ENCODE measurements around the gene NDEL1.
A peak's percentile ranks its signal among the peaks of the same experiment; 100 is the strongest.

The NDEL1 gene

DNA sequence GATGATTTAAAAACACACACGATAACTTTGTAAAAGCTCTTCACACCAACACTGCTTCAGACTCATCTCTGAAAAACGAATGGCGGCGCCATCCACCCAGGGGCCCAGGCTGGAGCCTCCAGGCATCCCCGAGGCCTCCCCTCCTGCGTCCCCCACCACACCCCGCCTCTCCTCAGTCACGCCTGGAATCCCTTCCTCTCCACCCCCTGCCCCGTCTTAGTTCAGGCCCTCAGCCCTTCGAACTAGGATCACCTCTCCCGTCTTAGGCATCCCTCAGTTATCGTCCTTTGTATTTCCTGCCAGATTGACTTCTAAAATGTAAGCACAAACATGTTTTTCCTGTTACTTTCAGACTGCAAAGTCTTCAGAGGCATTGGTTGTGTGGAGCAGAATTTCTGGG, 58.3 kb downstream of the NDEL1 start:
- no peaks in the 10 kb centered on the region for H3K4me1 ChIP-seq
- no peaks in the 10 kb centered on the region for H3K9me3 ChIP-seq
- no peak overlapping the region for H3K4me3 ChIP-seq
- peaks cover 94 to 98% (median 98%) of the 10 kb centered on the region in 3 donors for H3K36me3 ChIP-seq
- no peaks in the 10 kb centered on the region for H3K27me3 ChIP-seq
- intact Hi-C loops (cut with DNase I; ENCODE audit: low total_unique reads) = no loop called here
- no peak for DNase-seq
- H3K27ac ChIP-seq = peak overlapping the region in 1 of 2 donors; percentile 36
- TF ChIP-seq, protein P1, sequence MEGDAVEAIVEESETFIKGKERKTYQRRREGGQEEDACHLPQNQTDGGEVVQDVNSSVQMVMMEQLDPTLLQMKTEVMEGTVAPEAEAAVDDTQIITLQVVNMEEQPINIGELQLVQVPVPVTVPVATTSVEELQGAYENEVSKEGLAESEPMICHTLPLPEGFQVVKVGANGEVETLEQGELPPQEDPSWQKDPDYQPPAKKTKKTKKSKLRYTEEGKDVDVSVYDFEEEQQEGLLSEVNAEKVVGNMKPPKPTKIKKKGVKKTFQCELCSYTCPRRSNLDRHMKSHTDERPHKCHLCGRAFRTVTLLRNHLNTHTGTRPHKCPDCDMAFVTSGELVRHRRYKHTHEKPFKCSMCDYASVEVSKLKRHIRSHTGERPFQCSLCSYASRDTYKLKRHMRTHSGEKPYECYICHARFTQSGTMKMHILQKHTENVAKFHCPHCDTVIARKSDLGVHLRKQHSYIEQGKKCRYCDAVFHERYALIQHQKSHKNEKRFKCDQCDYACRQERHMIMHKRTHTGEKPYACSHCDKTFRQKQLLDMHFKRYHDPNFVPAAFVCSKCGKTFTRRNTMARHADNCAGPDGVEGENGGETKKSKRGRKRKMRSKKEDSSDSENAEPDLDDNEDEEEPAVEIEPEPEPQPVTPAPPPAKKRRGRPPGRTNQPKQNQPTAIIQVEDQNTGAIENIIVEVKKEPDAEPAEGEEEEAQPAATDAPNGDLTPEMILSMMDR (IDR thresholded peaks at IDR 0.05) = no peak

DNA sequence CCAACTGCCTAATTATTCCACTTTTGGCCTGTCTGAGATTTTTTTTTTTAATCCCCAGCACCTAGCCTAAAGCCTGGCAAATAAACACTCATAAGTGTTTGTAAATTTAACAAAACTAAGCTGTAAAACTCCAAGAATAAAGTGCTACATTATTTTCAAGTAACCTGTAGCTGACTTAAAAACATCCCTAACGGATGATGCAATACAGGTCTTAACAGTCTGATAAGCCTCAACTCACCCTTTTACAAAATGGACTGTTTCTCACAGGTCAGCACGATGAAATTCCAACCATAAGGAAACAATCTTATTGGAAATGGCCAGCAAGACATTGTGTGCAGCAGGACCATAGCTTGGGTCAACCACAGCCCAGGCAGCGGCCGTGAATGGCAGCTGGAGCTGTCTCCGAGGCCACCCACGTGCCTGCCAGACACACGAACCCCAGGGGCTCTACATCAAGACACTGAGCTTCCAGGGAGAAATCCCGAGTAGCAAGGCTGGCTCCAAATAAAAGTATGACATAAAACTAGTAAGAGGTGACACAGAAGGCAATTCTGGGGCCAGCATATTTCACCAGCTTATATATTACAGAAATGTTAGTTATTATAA, 58.9 kb downstream of the NDEL1 start:
- intact Hi-C loops (cut with DNase I; ENCODE audit: low total_unique reads) = no loop called here
- Histone ChIP-seq H3K4me3 (no peak overlapping the region), H3K27ac (peak overlapping the region in 1 of 2 donors; percentile 36), H3K4me1 (no peaks in the 10 kb centered on the region), H3K9me3 (no peaks in the 10 kb centered on the region), H3K36me3 (peaks cover 94 to 98% (median 98%) of the 10 kb centered on the region in 3 donors), H3K27me3 (no peaks in the 10 kb centered on the region)
- TF ChIP-seq, protein P1 (IDR thresholded peaks at IDR 0.05) = no peak
- no peak for DNase-seq

DNA sequence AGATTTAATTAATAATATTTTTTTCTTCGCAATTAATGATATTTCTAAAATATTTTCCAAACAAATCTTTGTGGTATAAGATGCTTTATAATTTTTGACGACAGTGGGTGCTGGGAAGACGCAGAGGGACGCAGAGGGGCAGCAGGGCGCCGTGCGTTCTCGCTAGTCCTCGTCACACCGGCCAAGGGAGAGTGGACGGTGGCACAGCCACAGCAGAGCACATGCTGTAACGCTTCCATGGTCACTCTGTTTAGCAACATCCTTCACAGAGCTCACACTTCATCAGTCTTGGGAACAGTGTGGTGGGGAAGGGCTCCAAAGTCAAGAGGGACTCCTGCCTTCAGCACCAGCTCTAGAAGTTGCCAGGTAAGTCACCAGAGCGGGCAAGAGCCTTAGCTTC, 60.4 kb downstream of the NDEL1 start:
- intact Hi-C loops (cut with DNase I; ENCODE audit: low total_unique reads) = no loop called here
- peaks cover 96 to 98% (median 98%) of the 10 kb centered on the region in 3 donors for H3K36me3 ChIP-seq
- H3K4me3 ChIP-seq = no peak overlapping the region
- DNase-seq = no peak
- TF ChIP-seq, protein P1 (IDR thresholded peaks at IDR 0.05) = no peak
- H3K9me3 ChIP-seq = no peaks in the 10 kb centered on the region
- H3K4me1 ChIP-seq = no peaks in the 10 kb centered on the region
- H3K27ac ChIP-seq = peak overlapping the region in 1 of 2 donors; percentile 28
- no peaks in the 10 kb centered on the region for H3K27me3 ChIP-seq

DNA sequence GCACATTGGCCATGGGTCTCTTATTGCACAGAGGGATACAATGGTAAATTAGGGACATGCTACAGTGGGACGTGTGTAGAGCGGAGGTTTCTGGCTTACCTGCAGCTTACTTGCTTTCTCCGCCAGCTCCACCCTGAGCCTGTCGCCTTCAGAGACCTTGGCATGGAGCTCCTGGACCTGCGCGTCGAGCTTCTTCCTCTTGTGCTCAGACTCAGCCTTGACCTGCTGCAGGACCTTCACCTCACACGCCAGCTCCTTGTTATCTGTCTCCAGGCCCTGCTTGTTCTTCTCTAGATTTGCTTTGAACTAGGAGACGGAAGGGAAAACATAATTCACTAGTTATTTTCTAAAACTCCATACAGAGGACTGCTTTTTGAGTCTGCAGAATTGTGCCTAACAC, 63.5 kb downstream of the NDEL1 start:
- TF ChIP-seq, protein P1 (IDR thresholded peaks at IDR 0.05) = no peak
- no peak for DNase-seq
- peaks cover 76 to 82% (median 80%) of the 10 kb centered on the region in 3 donors for H3K36me3 ChIP-seq
- peaks cover 0 to 14% (median 4%) of the 10 kb centered on the region in 4 donors for H3K4me1 ChIP-seq
- H3K27ac ChIP-seq = no peak overlapping the region
- no peaks in the 10 kb centered on the region for H3K9me3 ChIP-seq
- intact Hi-C loops (cut with DNase I; ENCODE audit: low total_unique reads) = no loop called here
- H3K27me3 ChIP-seq = no peaks in the 10 kb centered on the region
- no peak overlapping the region for H3K4me3 ChIP-seq

DNA sequence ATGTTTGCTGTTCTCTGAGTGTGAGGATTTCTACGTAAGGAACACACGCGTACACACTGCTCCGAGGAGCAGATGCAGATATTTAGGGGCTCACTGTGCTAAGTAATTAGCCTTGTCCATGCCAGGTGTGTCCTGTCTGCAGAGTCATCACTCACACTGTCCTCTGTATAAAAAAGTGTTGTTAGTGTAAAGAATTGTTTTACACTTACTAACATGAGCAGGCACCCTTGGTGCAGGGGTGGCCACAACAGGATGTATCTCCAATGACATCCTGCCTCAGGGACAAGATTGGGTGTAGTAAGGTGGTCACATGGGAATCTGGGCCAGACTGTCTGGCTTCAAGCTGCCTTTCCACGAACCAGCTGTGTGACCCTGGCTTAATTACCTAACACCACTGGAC, 63.9 kb downstream of the NDEL1 start:
- no peak for DNase-seq
- Histone ChIP-seq H3K27ac (no peak overlapping the region), H3K4me3 (no peak overlapping the region), H3K36me3 (peaks cover 76 to 82% (median 80%) of the 10 kb centered on the region in 3 donors), H3K9me3 (no peaks in the 10 kb centered on the region), H3K27me3 (no peaks in the 10 kb centered on the region), H3K4me1 (peaks cover 0 to 19% (median 6%) of the 10 kb centered on the region in 4 donors)
- intact Hi-C loops (cut with DNase I; ENCODE audit: low total_unique reads) = loop anchor here (10.0 kb wide), 1 partner anchor 45 kb away; no protein-coding TSS in a partner anchor
- TF ChIP-seq, protein P1 (IDR thresholded peaks at IDR 0.05) = no peak
